Effector CD4-positive, alpha-beta T cell (primary cell): ENCODE results near the gene ISG15.
A peak's percentile ranks its signal among the peaks of the same experiment; 100 is the strongest.
"Not testable (repeated sequence)": the region's sequence is repeated elsewhere in the genome, so short reads cannot be mapped to it uniquely, and the experiment has no call there.

Experiments used
- DNase-seq: peaks from one replicate; pipeline ENCODE4 v3.0.0-alpha.2; 2020

Gene ISG15

GRCh38 chr1:1030867-1031658 is 17.8 kb downstream of the ISG15 start:
- DNase-seq: not testable (repeated sequence)

- no peak for DNase-seq
Observed at GRCh38 chr1:1031659-1032235, 18.4 kb downstream of the ISG15 start.

- DNase-seq: no peak
Observed at GRCh38 chr1:1032424-1032823, 19.1 kb downstream of the ISG15 start.

GRCh38 chr1:1033009-1033587 is 19.8 kb downstream of the ISG15 start:
- DNase-seq: peak; percentile 79

- DNase-seq: no peak
Observed at GRCh38 chr1:1033731-1034438, 20.6 kb downstream of the ISG15 start.

GRCh38 chr1:1034439-1034781 is 21.1 kb downstream of the ISG15 start:
- no peak for DNase-seq

- no peak for DNase-seq
Observed at GRCh38 chr1:1035291-1035943, 22.1 kb downstream of the ISG15 start.

- no peak for DNase-seq
Observed at GRCh38 chr1:1037366-1038327, 24.4 kb downstream of the ISG15 start.

- DNase-seq: no peak
Observed at GRCh38 chr1:1038694-1039093, 25.4 kb downstream of the ISG15 start.

- DNase-seq: no peak
Observed at GRCh38 chr1:1039145-1039910, 26.0 kb downstream of the ISG15 start.

GRCh38 chr1:1040004-1040991 is 27.0 kb downstream of the ISG15 start:
- DNase-seq: peak; percentile 73

GRCh38 chr1:1041092-1041523 is 27.8 kb downstream of the ISG15 start:
- DNase-seq: no peak

GRCh38 chr1:1041873-1042272 is 28.6 kb downstream of the ISG15 start:
- no peak for DNase-seq

- DNase-seq: no peak
Observed at GRCh38 chr1:1042835-1043234, 29.5 kb downstream of the ISG15 start.

GRCh38 chr1:1043411-1043810 is 30.1 kb downstream of the ISG15 start:
- DNase-seq: no peak

GRCh38 chr1:1043921-1044320 is 30.6 kb downstream of the ISG15 start:
- DNase-seq: no peak

GRCh38 chr1:1044455-1045078 is 31.3 kb downstream of the ISG15 start:
- no peak for DNase-seq

- DNase-seq: no peak
Observed at GRCh38 chr1:1045129-1045528, 31.8 kb downstream of the ISG15 start.

- DNase-seq: no peak
Observed at GRCh38 chr1:1046243-1046642, 32.9 kb downstream of the ISG15 start.
